Gastroesophageal sphincter (tissue), 4 donors: ENCODE measurements around the gene CBARP. TPM values are rescaled to one million over a fixed set of nuclear protein-coding genes. Genes with fewer than 3 reads are reported as not detected.

Experiments used
- ATAC-seq: fragments of 150-250 bp; one replicate; pipeline ENCODE4 v1.9.1; 2016; ENCODE audit warnings: mild to moderate bottlenecking, moderate library complexity
- H3K27ac ChIP-seq, 4 donors: fragments of 200-600 bp; sonication (generic) in 3 of 4; 1 replicate in 3 of 4; 2 replicates in 1 of 4; pipeline ENCODE4 v1.5.1; 2016 to 2019
- H3K27me3 ChIP-seq: fragments of 200-600 bp; sonication (generic); one replicate; pipeline ENCODE4 v1.5.1; 2019
- H3K36me3 ChIP-seq, 2 donors: fragments of 200-600 bp; sonication (generic); one replicate each; pipeline ENCODE4 v1.5.1; 2019; ENCODE audit warnings: control low read depth in 1 of 2
- H3K4me1 ChIP-seq, 3 donors: fragments of 200-600 bp; sonication (generic); 1 replicate in 2 of 3; 2 replicates in 1 of 3; pipeline ENCODE4 v1.5.1; 2016 to 2019; ENCODE audit warnings: control low read depth in 2 of 3
- H3K4me3 ChIP-seq, 2 donors: fragments of 200-600 bp; sonication (generic); one replicate each; pipeline ENCODE4 v1.5.1; 2019; ENCODE audit warnings: mild to moderate bottlenecking in 1 of 2, moderate library complexity in 1 of 2
- H3K9me3 ChIP-seq, 3 donors: fragments of 200-600 bp; sonication (generic); one replicate each; pipeline ENCODE4 v1.5.1; 2017 to 2019; ENCODE audit warnings: control low read depth in 2 of 3
- EP300 ChIP-seq: sonication (generic); formaldehyde crosslinking; IDR thresholded peaks from one replicate; pipeline ENCODE4 v1.6.1; 2017; ENCODE audit warnings: antibody characterized with exemption, mild to moderate bottlenecking
- POLR2A ChIP-seq, 2 donors: fragments of 450-650 bp; IDR thresholded peaks; one replicate each; pipeline ENCODE4 v1.6.1; 2017; ENCODE audit warnings: antibody characterized with exemption in 2 of 2, mild to moderate bottlenecking in 2 of 2, moderate library complexity in 1 of 2
- POLR2AphosphoS5 ChIP-seq: sonication (generic); formaldehyde crosslinking; IDR thresholded peaks from one replicate; pipeline ENCODE4 v1.6.1; 2017; ENCODE audit warnings: antibody characterized with exemption
- WGBS, 2 donors: methylation state at CpG; one replicate each; pipeline ENCODE4 v1.1.5; 2018; ENCODE audit warnings: low coverage in 1 of 2; 5-methylcytosine and 5-hydroxymethylcytosine counted together
- total RNA-seq, 4 donors: library from RNA; depleted of rRNA; stranded (reverse); fragments of >200 nt; gene quantifications; one replicate each; pipeline ENCODE4 v1.1.0, GENCODE V29; 2016
- TF ChIP-seq, protein P1 (sequence below), 4 experiments: fragments of 200-600 bp in 2 of 4; fragments of 450-650 bp in 2 of 4; sonication (generic) in 1 of 4; IDR thresholded peaks; one replicate each; pipeline ENCODE4 v1.5.1; 2017 to 2019; ENCODE audit warnings: antibody characterized with exemption in 4 of 4, mild to moderate bottlenecking in 2 of 4, moderate library complexity in 2 of 4

CBARP gene
- total RNA-seq, 4 donors from 2014 or later = 0.13 to 0.73 (median 0.49) TPM; not detected in 1

DNA sequence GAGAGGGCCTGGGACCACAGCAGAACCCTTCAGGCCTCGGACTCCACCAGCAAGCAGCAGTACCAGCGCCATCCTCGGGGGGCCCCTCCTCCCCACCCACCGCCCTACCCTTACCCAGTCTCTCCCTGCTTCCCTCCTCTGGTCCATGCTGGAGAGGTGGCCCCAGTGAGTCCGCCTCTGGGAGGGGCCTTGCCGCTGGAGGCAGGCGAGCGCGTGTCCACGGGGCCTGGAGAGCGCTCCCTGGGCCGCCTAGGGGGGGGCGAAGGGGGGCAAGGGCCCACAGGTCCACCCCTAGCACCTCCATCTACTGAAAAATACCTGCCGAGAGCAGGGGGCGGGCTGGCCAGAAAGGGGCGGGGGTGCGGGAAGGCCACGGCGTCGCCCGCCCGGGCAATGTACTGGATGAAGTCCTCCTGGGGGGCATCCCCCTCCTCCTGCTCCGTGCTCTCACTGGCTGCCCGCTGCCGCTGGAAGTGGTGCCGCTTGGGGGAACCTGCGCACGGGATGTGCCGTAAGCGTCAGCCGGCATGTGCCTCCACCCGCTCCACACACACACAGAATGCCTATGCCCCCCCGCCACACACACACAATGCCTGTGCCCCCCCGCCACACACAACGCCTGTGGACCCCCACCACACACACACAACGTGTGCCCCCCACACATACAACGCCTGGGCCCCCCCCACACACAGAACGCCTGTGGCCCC is 6.9 kb downstream of the CBARP start:
- no peak for ATAC-seq
- peaks cover under 1% of the 10 kb centered on the region for H3K27me3 ChIP-seq
- no peak overlapping the region for H3K4me3 ChIP-seq
- TF ChIP-seq POLR2A (IDR thresholded peaks at IDR 0.05) = no peak
- TF ChIP-seq POLR2AphosphoS5 = no peak
- TF ChIP-seq, protein P1, sequence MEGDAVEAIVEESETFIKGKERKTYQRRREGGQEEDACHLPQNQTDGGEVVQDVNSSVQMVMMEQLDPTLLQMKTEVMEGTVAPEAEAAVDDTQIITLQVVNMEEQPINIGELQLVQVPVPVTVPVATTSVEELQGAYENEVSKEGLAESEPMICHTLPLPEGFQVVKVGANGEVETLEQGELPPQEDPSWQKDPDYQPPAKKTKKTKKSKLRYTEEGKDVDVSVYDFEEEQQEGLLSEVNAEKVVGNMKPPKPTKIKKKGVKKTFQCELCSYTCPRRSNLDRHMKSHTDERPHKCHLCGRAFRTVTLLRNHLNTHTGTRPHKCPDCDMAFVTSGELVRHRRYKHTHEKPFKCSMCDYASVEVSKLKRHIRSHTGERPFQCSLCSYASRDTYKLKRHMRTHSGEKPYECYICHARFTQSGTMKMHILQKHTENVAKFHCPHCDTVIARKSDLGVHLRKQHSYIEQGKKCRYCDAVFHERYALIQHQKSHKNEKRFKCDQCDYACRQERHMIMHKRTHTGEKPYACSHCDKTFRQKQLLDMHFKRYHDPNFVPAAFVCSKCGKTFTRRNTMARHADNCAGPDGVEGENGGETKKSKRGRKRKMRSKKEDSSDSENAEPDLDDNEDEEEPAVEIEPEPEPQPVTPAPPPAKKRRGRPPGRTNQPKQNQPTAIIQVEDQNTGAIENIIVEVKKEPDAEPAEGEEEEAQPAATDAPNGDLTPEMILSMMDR (IDR thresholded peaks at IDR 0.05) = no peak
- no peak for TF ChIP-seq EP300
- no peaks in the 10 kb centered on the region for H3K9me3 ChIP-seq
- peaks cover 0 to 23% (median 11%) of the 10 kb centered on the region in 3 donors for H3K4me1 ChIP-seq
- WGBS, 2 donors = 45% methylated on average over 4 of the region's 38 CpGs; no CpG with 5 or more reads in 1 of the 2 donors
- H3K36me3 ChIP-seq = peaks cover 0 to 25% of the 10 kb centered on the region in 2 donors
- no peak overlapping the region for H3K27ac ChIP-seq

GRCh38 chr19:1229924-1230782 is 7.7 kb downstream of the CBARP start:
- Histone ChIP-seq H3K27ac (no peak overlapping the region), H3K36me3 (peaks cover 0 to 33% of the 10 kb centered on the region in 2 donors), H3K27me3 (no peaks in the 10 kb centered on the region), H3K9me3 (no peaks in the 10 kb centered on the region), H3K4me1 (peaks cover 0 to 23% (median 11%) of the 10 kb centered on the region in 3 donors), H3K4me3 (no peak overlapping the region)
- TF ChIP-seq, protein P1 (IDR thresholded peaks at IDR 0.05) = no peak
- no peak for TF ChIP-seq POLR2AphosphoS5
- TF ChIP-seq POLR2A (IDR thresholded peaks at IDR 0.05) = no peak
- no peak for TF ChIP-seq EP300
- ATAC-seq = no peak
- no CpG with 5 or more reads among the region's 61 CpGs for WGBS, 2 donors

DNA sequence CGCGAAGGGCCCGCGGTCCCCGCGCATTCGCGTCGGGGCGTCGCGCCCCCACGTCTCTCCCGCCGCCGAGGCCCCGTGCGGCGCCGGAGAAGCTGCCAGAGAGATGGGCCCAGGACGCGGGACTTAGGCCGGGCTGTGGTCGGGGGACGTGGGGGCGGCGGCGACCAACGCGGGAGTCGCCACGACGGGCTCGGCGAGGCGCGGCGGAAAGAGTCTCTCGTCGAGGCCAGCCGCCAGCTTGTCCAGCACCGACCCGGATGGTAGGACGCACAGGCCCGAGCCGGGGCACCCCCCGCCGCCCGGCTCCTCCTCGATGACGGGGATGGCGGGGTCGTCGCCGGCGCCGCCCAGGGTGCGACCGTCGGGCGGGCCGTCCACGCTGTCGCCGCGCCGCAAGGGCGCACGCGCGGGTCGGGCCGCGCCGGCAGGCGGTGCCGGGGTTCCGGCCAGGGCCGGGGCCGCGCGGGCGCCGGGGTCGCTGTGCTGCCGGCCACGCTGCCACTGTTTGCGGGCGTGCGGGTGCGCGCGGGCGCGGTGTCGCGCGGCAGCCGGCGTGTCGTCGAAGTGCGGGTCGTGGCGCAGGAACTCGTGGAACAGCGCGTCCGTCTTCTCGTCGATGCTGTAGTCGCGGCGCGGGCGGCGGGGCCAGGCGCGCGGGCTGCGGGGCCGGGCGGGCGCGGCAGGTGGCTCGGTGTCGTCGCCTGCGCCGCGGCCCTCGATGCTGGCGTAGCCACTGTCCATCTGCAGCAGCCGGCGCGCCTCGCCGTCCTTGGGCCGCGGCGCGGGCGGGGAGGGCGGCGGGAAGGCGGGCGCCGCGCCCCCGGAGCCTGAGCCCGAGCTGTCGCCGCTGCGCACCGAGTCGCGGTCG is 8.5 kb downstream of the CBARP start:
- WGBS, 2 donors = 100% methylated on average over 1 of the region's 158 CpGs; no CpG with 5 or more reads in 1 of the 2 donors
- no peaks in the 10 kb centered on the region for H3K27me3 ChIP-seq
- no peak overlapping the region for H3K4me3 ChIP-seq
- ATAC-seq = no peak
- H3K9me3 ChIP-seq = no peaks in the 10 kb centered on the region
- TF ChIP-seq EP300 = no peak
- TF ChIP-seq, protein P1 (IDR thresholded peaks at IDR 0.05) = no peak
- TF ChIP-seq POLR2AphosphoS5 = no peak
- no peak for TF ChIP-seq POLR2A (IDR thresholded peaks at IDR 0.05)
- H3K36me3 ChIP-seq = peaks cover 0 to 41% of the 10 kb centered on the region in 2 donors
- peaks cover 0 to 23% (median 11%) of the 10 kb centered on the region in 3 donors for H3K4me1 ChIP-seq
- no peak overlapping the region for H3K27ac ChIP-seq

- Histone ChIP-seq H3K9me3 (no peaks in the 10 kb centered on the region), H3K36me3 (peaks cover 0 to 51% of the 10 kb centered on the region in 2 donors)
- TF ChIP-seq, protein P1 (IDR thresholded peaks at IDR 0.05) = no peak
- no peak for TF ChIP-seq EP300
- TF ChIP-seq POLR2AphosphoS5 = no peak
- TF ChIP-seq POLR2A (IDR thresholded peaks at IDR 0.05) = no peak
Observed at GRCh38 chr19:1228161-1228957, 9.4 kb downstream of the CBARP start.

More at GRCh38 chr19:1228161-1228957, 9.4 kb downstream of the CBARP start:
- WGBS, 2 donors = 92% methylated on average over 13 of the region's 100 CpGs; no CpG with 5 or more reads in 1 of the 2 donors
- ATAC-seq = no peak
- Histone ChIP-seq H3K4me3 (no peak overlapping the region), H3K27me3 (no peaks in the 10 kb centered on the region), H3K4me1 (peaks cover 0 to 22% (median 10%) of the 10 kb centered on the region in 3 donors), H3K27ac (no peak overlapping the region)
